NCI-H748 (cell line): Measurements from ENCODE around the gene SLC4A2.
A peak's percentile ranks its signal among the peaks of the same experiment; 100 is the strongest.
"Not testable (repeated sequence)": the region's sequence is repeated elsewhere in the genome, so short reads cannot be mapped to it uniquely, and the experiment has no call there.

Experiments
- DNase-seq: peaks from one replicate; lab custom pipeline; 2025; ENCODE audit not compliant: unreplicated experiment; lab: John Stamatoyannopoulos, UW

SLC4A2 gene

DNA sequence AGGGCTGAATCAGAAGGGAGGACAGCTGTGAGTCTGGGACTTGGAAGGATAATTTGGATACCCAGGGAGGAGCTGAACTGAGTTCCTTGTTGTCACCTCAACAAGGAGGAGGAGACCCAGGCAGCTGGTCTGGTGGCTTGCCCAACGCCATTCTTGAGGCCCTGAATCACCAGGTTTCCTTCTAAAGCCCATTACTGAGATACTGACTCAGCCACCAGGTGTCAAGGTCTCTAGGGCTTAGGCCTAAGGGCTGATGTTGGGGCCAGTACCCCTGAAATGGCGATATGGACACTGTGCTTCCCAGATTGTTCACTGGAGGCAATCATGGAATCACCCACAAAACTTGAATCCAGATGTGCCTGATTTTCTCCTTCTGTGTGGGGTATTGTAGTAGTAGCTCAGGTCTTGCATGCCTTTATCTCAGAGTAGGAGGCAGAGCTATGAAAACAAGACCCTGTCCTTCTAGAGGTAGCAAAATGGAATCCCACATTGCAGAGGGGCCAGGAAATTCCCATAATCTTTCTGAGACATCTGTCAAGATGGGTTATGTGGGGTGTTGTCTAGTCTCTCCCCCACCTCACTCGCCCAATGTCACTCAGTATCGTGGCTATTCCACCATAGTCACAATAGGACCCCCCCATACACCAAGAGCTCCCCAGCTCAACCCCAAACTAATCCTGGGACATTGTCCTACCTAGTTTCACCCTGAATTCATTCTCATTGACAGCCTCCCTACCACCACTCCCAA is 33.3 kb upstream of the SLC4A2 start:
- no peak for DNase-seq

DNA sequence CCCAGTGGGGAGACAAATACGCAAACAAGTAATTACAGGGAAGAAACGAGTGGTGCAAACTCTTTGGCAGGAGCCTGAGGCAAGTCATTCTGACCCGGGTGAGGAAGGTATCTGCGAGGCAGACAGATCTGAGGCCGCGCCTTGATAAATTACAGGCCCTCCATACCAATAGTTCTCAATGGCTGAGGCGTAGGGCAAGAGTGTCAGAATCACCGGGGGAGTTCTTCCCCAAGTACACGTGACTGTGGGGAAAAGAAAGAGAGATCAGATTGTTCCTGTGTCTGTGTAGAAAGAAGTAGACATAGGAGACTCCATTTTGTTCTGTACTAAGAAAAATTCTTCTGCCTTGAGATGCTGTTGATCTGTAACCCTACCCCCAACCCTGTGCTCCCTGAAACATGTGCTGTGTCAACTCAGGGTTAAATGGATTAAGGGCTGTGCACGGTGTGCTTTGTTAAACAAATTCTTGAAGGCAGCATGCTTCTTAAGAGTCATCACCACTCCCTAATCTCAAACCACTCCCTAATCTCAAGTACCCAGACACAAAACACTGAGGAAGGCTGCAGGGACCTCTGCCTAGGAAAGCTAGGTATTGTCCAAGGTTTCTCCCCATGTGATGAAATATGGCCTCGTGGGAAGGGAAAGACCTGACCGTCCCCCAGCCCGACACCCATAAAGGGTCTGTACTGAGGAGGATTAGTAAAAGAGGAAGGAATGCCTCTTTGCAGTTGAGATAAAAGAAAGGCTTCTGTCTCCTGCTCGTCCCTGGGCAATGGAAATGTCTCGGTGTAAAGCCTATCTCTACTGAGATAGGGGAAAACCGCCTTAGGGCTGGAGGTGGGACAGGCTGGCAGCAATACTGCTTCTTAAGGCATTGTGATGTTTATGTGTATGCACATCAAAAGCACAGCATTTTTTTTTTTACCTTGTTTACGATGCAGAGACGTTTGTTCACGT is 32.3 kb upstream of the SLC4A2 start:
- DNase-seq = not testable (repeated sequence)

DNA sequence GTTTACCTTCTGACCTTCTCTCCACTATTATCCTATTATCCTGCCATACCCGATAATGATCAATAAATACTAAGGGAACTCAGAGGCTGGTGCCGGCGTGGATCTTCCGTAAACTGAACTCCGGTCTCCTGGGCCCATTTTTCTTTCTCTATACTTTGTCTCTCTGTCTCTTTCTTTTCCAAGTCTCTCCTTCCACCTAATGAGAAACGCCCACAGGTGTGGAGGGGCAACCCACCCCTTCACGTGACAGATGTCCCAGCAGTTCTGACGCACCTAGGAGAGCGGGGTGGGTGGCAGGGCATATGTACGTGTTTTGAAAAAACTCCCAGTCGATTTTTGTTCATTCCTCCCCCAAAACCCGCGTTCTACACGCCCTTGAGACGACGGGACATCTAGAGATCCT is 31.7 kb upstream of the SLC4A2 start:
- DNase-seq = not testable (repeated sequence)

DNA sequence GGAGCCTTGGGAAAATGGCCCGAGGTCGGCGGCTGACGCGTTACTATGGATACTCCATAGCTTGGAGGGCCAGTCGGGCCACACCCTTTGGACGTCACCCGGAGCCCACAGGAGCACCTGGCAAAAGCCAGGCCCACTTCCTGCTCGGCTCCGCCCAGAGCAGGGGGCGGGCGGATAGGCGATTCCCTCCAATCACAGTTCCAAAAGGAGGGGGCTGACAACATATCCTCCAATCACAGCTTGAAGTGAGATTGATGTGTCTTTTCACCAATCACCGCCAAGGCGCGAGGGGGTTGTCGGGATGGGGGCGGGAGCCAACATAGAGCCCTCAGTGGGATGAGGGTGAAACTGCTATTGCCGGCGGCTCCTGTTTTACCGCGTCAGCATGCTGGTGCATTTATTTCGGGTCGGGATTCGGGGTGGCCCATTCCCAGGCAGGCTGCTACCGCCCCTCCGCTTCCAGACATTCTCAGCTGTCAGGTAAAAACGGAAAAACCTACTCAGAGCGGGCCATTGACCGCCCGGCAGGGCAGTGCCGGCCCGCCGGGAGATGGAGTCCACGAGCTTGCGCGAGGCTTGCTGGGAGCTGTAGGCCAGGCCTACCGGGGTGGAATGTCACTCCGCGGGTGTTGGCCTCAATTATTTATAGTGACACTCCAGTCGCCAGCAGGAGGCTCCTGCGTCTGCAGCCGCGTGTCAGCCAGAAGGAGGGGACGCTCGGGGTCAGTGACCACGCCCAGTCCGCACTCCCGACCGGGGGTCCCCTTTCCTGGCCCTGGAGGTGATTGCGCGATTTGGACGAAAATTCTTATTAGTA is 31.1 kb upstream of the SLC4A2 start, which contains the start of gene ABCB8:
TSS of gene ABCB8 (plus strand) at position 320 of the 817 bp plus-strand sequence. CDS start at position 386, 66 bp downstream.
- DNase-seq = peak; percentile 99

DNA sequence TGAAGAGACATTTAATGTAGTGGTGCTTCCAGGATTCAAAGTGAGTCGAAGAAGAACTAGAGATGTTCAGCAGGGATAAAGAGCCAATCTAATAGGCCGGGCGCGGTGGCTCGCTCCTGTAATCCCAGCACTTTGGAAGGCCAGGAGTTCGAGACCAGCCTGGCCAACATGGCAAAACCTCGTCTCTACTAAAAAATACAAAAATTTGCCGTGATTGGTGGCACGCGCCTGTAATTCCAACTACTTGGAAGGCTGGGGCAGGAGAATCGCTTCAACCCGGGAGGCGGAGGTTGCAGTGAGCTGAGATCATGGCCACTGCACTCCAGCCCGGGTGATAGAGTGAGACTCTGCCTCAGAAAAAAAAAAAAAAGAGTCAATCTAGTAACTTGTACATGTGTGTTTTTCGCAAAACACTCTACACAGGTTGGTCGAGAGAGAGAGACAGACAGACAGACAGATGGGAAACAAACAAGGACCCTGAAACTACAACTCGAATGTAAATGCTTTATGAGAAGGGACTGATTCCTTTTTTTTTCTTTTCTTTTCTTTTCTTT is 30.4 kb upstream of the SLC4A2 start:
- DNase-seq = no peak

DNA sequence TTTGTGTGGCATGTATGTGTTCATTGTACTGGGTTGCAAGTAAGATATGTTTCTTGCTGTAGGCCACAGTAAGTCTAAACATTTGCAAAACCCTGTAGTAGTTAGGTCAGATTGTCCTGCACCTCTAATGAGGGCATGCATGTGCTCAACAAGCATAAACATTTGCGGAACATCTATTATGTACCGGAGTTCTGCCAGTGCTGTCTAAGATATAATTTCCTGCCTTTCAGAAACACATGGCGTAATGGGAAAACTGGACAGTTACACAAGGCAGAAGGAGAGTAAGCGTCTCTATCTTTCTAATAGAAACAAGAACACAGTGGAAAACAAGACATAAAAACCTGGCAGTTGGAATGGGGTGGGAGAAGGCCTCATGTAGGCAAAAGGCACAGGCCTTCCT is 28.4 kb upstream of the SLC4A2 start:
- no peak for DNase-seq

DNA sequence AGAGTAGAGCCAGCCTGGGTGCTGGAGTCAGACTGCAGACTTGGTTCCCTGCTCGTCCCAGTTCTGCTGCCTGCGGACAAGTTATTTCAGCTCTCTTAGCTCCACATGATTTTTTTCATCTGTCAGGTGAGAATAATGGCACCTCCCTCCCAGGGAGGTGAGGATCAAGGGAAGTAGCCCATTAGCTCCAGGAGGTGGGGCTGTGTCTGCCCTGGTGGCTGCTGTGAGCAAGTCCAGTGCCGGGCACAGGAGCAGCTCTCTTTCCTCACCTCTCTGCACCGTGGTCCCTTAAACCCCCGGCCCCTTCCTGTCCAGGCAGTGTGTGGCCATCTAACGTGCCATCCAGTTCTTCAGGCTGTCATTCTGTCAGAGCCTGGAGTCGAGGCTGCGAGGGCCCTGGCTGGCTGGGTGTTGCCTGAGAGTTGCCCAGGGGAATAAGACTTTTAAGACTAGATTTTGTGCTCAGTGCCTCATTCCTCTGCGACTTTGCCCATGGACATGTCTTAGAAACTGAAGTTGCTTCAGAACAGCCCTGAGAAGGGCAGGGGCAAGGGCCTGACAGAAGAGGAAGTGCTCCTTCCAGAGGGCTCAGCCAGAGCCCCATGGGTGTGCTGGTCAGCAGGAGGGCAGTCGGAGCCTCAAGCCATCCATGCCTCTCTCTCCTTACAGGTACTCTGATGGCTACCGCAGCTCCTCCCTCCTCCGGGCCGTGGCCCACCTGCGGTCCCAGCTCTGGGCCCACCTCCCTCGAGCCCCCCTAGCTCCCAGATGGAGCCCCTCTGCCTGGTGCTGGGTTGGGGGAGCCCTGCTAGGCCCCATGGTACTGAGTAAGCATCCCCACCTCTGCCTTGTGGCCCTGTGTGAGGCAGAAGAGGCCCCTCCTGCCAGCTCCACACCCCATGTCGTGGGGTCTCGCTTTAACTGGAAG is 26.2 kb upstream of the SLC4A2 start:
- DNase-seq = no peak

DNA sequence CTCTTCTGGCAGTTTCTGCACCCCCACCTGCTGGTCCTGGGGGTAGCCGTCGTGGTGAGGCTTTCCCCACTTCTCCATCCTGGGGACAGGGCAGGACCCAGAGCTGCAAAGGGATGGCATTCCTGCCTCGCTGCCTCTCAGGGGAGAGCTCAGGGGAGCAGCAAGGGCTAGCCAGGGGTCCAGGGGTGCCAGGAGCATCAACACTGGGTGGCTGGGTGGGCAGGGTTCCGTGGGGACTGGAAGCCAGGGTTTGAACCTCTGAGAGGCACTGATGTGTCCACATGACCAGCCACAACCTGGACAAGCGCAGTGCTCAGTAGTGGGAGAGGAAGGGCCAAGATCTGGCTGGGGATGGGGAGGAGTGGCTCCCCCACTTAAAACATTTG is 25.5 kb upstream of the SLC4A2 start:
- no peak for DNase-seq

DNA sequence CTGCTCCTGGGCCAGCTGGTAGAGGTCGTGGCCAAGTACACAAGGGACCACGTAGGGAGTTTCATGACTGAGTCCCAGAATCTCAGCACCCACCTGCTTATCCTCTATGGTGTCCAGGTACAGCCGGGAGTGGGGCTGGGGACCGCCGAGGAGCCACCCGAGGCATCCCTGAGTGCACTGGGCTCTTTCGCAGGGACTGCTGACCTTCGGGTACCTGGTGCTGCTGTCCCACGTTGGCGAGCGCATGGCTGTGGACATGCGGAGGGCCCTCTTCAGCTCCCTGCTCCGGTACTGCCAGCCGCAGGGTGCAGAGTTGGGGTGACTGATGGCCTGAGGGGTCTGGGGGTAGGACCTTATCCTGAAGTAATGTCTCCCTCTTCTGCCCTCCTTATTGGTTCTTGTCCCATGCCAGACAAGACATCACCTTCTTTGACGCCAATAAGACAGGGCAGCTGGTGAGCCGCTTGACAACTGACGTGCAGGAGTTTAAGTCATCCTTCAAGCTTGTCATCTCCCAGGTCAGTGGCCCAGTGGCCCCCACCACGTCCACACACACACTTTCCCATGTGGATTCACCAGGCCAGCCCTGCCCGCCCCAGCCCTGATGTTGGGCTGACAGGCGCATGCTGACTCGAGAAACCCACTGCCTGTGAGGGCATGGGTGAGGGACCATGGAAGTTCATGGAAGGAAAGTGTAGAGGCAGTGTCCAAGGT is 24.9 kb upstream of the SLC4A2 start:
- DNase-seq = no peak

DNA sequence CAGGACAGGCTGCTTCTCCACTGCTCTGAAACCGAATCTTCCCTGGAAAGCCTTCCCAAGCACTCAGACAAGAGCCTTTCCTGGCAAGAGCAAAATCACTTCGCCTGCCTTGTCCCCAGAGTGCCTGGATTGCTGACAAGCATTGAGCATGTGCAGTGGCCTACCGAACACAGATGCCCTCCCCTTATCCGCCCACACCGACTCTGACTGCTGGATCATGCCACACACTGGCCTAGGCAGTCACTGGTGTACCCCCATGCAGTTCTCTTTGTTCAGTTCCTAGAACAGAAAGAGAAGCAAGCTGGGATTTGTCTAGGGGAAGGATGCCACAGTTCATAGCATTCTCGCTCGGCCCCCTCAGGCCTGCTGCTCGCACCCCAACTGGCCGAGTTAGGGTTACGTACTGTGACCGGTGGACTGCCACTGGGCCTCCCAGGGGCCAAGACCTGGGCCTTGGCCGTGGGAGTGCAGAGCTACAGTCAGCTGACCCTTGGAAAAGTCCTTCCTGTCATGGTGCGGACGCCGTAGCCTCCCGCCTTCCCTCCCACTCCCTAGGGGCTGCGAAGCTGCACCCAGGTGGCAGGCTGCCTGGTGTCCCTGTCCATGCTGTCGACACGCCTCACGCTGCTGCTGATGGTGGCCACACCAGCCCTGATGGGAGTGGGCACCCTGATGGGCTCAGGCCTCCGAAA is 24.2 kb upstream of the SLC4A2 start:
- no peak for DNase-seq

DNA sequence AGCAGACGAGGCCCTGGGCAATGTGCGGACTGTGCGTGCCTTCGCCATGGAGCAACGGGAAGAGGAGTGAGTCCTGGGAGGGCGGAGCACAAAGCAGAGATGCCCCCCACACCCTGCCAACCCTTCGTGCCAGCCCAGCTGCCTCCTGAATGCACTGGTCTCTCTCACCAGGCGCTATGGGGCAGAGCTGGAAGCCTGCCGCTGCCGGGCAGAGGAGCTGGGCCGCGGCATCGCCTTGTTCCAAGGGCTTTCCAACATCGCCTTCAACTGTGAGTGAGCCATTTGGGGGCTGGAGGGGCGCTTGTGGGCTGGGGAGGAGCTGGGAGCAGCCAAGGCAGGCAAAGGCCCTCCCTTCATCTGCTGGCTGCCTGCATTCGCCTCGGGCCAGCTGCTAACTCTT is 23.5 kb upstream of the SLC4A2 start:
- DNase-seq = no peak

DNA sequence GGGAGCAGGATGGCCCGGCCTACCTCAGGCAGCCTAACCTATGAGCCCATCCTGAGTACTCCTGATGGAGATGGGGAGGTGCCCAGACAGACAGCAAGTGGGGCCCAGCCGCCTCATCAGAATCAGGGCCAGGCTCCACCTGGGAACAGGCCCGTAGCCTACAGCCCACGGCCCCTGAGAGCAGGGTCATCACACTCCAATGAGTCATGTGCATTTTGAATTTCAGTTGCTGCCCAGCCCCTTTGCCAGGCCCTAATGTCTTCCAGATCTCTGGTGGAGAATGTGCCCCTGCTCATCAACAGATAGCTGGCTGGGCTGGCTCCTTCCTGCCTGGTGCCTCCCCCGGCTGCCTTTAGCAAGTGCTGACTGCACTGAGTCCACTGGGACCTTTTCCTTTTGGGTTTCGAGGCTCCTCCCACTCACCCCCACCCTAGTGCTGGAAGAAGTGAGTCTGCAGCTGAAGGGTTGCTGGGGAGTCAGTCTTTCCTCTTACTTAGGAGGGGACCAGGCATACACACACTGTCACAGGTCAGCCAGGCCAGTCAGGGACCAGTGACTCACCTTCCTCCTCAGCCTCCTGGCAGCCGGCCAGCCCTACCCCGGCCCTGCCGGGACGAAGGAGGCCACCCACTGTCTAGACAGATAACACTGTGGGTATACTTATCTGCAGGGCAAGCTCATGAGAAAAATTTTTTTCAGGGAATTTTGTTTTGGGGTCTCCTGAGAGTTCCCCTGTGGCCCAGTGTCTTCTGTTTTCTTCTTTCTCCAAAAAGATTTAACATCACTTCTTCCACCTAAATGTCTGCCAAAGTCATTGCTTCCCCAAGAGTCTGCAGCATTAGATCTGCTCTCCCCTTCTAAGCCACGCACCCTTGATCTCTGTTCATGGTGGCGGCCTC is 20.2 kb upstream of the SLC4A2 start:
- peak; percentile 25 for DNase-seq

DNA sequence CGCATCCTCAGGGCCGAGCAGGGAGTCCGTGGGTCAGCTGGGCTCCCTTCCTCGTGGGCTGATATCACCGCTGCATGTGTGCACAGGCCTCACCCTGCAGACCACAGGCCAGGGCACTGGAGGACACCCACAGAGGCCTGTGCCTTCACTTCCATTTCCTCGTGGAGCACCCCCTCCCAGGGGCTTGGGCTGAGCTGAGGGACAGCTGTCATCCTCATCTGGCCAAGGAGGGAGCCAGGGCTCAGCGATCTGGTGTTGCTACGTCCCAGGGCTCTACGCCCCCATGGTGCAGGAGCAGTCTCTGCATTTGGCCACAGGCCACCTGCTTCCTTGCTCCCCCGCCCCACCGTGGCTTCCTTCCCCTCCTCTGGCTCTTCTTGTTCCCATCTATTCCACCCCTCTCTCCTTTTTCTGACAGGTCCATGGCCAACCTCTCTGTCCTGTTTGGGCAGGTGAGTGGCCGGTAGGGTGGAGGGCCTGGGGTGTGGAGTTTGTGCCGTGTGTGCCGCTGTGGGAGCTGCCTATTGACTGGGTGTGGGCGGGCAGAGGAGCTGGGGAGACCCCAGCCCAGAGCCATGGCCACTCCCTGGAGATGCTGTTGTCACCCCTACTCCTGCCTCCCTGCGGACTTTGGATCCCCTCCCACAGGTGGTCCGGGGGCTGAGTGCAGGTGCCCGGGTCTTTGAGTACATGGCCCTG is 19.4 kb upstream of the SLC4A2 start:
- no peak for DNase-seq

DNA sequence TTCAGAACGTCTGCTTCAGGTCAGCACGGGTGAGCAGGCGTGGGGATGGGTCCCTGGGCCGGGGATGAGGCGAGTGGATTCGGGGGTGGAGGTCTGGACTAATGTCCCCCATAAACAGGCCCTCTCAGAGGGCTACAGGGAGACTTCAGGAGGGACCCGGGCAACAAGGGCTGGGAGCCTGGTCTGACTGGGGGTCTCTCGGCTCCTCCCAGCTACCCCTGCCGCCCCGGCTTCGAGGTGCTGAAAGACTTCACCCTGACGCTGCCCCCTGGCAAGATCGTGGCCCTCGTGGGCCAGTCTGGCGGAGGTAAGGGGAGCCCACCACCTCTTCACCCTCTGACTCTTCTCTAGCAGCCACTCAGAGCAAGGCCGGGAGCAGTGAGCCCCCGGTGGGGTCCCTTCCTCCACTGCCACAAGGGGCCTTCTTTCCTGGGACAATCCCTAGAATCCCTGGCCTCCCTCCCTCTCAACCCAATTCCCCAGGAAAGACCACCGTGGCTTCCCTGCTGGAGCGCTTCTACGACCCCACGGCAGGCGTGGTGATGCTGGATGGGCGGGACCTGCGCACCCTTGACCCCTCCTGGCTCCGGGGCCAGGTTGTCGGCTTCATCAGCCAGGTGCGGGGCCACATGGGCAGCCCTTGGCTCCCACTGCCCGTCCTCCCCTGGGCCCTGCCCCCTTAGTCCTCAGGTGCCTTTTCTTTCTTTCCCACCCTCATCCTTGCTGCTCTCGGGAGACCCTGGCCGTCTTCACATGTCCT is 18.6 kb upstream of the SLC4A2 start:
- no peak for DNase-seq

DNA sequence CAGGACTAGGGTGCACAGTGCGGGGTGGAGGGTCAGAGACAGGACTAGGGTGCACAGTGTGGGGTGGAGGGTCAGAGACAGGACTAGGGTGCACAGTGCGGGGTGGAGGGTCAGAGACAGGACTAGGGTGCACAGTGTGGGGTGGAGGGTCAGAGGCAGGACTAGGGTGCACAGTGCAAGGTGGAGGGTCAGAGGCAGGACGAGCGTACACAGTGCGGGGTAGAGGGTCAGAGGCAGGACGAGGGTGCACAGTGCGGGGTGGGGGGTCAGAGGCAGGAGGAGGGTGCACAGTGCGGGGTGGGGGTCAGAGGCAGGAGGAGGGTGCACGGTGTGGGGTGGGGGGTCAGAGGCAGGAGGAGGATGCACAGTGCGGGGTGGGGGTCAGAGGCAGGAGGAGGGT is 15.9 kb upstream of the SLC4A2 start:
- not testable (repeated sequence) for DNase-seq

DNA sequence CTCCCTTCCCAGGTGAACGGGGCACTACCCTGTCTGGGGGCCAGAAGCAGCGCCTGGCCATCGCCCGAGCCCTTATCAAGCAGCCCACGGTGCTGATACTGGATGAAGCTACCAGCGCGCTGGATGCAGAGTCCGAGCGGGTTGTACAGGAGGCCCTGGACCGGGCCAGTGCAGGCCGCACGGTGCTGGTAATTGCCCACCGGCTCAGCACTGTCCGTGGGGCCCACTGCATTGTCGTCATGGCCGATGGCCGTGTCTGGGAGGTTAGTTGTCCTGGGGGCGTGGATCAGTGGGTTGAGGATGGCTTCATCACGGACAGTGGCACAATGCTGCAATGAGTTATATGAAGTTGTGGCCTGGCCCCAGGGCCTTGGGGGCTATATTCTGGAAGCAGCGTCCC is 15.4 kb upstream of the SLC4A2 start:
- no peak for DNase-seq
